ENCODE results near the gene CTDSP2.
"Not testable (repeated sequence)": the region's sequence is repeated elsewhere in the genome, so short reads cannot be mapped to it uniquely, and the experiment has no call there.

The CTDSP2 gene

DNA sequence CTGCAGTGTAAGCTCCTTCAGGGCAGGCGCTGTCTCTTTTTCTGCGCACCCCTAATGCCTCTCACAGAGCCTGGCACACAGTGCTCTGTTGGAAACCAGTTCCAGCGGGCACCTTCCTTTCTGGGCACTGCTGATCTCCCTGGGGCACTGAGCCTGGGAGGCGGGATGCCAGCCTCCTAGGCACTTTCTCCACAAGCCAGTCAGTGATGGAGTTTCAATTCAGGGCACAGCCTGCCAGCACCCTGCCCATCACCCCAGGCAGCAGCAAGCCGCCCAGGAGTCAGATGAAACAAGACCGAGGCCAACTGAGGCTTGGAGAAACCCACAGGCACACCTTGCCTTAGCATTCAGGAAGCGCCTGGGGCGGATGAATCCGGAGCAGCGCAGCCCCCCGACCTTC is 5.7 kb upstream of the CTDSP2 start:
- no peak for FAIRE-seq

DNA sequence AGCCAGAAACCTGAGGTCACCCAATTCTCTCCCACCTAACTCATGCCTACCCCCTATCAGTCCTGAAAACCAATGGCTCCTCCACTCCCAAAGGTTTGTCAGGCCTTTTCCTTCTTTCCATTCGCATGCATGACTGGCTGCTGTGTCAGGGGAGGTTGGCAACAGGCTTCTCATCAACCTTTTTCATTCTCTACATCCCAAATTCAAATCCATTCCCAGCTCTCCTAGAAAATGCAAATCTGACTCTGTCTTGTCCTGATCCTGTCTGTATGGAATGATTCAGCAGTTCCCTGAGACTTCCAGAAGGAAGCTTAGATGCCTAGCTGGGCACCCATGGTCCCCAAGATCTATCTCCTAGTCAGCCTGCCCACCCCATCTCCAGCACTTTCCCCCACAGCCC is 5.0 kb upstream of the CTDSP2 start:
- FAIRE-seq = no peak

DNA sequence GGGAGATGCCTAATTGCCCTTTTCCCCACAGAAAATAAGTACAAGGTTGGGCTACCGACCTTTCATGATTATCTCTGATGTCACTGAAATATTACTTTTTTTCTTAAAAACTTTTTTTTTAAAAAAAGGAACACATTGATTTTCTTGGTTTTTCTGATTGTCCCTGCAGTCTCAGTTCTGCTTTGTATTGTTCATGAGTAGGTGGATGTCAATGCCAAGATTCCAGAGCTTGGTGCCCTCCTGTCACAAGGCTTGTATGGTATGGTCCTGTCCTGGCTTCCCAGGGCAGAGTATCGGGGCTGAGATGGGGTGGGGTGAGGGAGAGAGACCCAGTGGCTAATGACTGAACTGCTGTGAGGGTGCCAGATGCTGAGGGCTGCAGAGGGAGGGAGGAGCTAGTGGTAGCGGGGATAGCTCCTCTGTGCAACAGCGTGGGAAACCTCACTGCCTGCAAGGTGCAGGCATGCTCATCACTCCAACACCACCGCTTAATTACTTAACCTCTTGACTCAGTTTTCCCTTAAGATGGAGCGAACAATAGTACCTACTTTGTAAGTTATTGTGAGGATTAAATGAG is 4.4 kb upstream of the CTDSP2 start:
- FAIRE-seq = no peak

DNA sequence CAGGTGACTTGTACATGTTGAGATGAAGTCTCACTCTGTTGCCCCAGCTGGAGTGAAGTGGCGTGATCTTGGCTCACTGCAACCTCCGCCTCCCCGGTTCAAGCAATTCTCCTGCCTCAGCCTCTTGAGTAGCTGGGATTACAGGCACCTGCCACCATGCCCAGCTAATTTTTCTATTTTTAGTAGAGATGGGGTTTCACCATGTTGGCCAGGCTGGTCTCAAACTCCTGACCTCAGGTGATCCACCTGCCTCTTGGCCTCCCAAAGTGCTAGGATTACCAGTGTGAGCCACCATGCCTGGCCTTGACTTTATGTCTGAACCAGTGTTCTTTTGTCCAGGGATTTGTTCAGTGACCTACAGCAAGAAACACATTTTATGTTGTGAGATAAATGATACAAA is 2.9 kb upstream of the CTDSP2 start:
- not testable (repeated sequence) for FAIRE-seq

DNA sequence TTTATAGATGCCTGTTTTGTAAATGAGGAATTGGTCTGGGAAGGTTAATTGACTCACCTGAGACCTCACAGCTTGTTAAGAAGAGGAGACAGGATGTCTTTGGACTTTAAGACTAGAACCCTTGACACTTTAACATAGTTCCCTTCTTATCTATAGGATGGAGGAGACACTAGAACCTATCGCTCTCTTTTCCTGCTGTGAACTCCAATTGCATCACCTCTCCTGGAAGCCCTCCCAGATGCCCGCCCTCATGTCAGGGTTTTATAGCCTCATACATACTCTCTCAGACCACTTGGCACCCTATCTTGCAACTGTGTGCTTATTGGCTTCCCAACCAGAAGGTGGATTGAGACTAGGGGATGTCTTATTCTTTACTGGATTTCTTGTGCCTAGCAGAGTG is 2.5 kb upstream of the CTDSP2 start:
- no peak for FAIRE-seq

DNA sequence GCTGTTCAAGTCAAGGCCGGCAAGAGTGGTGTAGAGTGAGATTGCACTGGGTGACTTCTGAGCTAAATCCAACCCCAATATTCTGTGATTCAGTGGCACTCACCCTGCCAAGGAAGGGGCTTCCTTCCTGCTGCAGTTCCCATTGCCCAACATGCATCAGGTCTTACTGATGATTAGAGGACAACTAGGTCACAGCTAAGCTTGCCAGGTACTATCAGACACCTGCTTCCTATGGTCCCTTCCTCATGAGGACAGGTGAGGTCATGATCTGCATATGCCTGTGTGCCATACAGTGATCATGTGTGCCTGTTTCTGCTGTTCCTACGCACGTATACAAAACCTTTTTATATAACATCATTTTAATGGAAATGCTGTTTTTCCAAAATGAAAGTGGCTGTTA is 1.7 kb upstream of the CTDSP2 start:
- FAIRE-seq = no peak

DNA sequence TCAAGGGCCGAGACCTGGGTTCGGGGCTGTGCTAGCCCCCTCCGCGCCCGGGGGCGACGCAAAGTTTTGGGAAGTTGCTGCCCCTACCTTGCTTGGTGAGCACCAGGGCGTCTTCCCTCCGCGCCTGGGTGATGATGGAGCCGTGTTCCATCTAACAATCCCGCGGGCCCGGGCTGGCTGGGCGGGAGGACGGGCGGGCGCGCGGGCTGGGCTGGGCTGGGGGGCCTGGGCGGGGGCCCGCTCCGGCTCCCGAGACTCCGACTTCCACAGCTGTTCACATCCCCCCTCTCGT is 298 bp downstream of the CTDSP2 start:
- FAIRE-seq = no peak

DNA sequence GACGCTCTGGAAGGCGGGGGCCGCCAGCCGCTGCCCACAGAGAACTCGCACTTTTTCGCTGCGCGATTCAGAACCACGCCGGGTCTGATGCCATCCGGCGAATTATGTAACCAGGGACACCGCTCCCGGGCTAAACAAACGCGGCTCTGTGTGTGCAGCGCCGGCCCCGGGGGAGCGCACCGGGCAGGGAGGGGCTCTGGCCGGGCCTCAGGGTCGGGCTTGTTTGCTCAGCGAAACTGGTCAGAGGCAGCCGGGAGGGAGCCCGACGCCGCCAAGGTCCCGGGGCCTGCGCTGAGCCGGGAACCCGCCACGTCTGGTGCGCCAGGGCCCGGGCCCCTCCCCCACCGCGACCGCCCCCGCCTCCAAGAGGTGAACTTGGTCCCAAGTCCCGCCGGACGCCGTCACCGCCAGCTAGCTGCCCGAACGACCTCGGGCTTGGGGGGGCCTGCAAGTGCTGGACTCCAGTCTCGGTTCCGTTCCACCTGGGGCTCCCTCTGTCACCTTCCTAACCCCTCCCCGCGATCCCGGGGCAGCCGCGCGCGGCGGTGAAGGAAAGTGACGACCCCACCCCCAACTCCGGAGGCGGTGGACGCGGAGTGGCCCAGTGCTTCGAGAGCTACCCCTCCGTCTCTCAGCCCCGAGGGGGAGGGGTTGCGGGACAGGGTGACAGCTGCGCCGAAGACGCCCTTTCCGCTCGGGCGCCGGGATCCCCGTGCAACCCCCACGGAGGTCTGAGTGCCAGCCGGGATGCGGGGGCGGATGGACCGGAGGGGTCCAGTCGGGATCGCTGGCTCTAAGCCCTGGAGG is 848 bp downstream of the CTDSP2 start:
- FAIRE-seq = no peak

DNA sequence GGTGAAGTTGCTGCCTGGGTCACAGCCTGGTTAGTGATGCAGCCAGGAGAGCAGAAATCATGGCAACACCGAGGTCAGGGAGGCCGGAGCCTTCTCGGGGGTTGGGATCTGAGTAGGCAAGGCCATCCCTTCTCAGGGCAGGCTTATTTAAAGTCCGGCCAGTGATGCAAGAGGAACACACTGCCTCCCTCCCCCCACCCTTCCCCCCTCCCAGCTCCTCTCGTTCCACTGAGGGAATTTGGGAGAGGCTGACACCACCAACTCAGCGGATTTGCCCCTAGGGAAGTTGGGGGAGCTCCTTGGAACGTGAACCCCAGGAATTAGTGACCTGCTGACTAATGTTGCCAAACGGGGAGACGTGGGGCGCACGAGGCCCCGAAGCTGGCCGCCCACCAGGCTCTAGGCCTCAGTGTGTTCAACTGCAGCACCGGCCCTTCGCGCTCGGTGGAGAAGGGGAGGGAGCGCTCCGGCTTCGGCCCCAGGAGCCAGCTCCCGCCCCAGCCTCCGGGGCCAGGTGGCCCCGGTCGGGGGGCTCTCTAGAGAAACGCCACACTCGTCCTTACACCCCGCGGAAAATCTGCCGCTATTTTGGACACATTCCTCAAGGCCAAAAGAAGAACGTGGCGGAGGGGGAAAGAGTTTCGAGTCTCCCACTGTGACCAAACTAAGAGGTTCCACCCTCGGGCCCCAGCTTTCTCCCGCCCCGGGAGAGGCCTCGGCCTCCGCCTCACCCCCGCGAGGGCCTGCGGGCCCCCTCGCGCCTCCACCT is 1.6 kb downstream of the CTDSP2 start:
- FAIRE-seq = no peak

DNA sequence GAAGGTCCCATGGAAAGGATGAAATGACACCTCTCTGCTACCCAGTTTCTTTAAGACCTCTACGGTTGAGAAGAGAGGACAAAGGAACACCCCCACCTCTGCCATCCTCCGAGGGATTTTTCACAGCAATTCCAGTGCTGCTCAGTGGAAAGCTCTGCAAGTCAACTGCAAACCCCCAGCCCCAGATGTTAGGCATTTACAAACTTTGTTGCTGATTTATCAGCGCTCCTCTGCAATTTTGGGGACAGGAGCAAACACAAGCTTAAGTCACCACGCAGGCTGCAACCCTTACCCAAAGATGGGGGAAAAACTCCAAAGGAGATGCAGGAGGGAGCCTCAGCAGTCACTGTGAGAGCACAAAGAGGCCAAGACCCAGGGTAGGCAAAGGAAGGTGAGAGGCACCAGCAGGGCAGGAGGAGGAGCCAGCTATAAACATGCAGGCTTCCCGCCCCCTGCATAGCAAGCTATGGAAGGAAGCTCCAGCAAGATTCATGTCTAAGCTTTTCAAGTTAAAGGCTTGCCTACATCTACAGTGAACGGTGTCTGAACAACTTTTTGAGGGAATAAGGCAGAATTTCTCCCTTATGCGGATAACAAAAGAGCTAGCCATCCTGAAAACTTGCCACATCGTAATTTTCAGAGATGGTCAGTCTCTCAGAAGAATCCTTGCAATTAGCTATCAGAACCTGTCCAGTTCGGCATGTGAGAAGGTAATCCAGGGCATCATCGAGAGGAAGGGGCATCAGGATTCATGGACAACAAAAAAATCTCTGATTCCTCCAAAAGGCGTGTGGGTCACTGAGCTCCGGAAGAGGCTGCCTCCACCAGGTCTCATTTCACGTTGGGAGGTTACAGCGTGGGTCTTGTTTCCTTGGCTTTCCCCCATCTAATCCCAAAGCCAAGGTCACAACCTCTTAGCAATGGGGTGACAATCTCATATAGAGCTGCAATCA is 3.9 kb downstream of the CTDSP2 start:
- no peak for FAIRE-seq

DNA sequence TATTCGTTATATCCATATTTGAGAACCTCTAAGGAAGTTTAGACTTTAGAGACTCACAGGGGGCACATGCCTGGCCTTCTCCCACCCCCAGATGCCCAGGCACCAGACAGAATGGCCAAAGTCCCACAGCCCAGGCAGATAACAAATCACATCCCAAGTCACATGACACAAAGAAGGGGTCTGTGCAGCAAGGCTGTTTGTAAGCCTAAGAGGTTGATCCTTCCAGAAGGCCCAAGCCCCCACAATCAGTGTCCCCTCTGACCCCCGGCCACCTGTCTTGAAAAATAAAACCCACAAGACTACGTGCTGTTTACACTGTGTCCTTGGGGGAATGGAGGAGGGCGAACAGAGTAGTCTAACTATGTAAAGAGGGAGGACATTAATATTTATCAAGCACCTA is 5.1 kb downstream of the CTDSP2 start:
- no peak for FAIRE-seq

DNA sequence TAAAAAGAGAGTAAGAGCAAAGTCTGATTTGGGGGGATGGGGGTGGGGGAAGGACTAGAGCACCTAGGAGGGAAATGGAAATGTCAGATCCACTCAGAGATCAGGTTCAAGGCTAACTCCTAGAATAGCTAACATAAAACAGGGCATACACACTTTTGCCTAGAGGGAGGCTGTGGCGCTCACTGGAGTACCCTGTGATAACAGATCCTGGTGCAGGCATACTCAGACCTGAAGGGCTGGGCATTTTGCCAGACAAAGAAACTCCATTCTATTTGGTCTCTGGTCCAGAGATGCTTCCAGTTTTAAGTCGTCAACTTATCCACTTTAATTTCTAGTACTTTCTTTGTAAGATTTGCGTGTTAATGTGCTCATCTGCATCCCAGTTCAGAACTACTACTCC is 5.8 kb downstream of the CTDSP2 start:
- FAIRE-seq = no peak

DNA sequence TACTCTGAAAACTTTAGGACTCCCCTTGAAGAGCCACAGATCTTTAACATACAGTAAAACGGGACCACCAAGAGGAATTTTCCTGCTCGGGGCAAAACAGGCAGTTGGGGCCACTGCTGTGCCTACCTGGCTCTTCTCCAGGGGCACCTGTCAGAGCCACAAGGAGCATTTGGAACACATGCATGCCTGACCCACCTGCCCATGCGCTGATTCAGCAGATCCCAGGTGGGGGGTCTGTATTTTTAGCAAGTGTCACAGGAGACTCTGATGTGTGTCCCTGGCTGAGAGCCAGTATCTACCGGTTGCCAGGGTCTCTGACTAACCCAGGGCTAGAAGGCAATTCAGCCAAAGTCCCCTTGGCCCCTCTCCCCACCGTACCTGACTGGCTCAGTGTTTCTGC is 6.5 kb downstream of the CTDSP2 start:
- FAIRE-seq = no peak

DNA sequence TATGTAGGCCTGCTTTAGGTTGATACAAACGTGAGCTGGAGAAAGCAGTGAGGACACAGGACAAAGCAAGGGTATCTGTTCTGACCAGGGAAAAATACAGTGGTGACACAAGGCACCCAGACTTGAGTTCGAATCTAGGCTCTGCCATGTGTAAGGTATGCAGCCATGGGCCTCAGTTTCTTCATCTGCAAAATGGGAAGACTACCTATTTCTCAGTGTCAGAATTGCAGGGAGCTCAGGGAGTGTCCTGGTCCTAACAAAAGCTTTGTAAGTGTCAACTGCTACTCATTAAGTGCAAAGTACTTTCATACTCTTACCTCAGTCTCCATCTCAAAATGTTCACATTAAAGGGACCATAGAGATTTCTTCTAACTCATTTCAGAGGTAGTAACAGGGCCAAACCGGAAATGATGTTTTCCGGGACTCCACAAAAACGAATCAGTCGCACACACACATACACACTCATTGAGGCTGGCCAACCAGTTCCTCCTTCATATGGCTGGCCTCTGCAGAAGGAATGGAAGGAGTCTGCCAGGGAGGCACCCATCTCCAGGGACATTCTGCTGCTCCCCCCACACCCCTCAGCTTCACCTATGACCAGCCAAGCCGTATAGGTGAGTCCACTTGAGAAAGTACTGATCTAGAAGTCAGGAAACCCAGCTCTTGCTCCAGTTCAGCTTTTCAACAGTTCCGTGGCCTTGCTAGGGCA is 7.8 kb downstream of the CTDSP2 start:
- FAIRE-seq = no peak

DNA sequence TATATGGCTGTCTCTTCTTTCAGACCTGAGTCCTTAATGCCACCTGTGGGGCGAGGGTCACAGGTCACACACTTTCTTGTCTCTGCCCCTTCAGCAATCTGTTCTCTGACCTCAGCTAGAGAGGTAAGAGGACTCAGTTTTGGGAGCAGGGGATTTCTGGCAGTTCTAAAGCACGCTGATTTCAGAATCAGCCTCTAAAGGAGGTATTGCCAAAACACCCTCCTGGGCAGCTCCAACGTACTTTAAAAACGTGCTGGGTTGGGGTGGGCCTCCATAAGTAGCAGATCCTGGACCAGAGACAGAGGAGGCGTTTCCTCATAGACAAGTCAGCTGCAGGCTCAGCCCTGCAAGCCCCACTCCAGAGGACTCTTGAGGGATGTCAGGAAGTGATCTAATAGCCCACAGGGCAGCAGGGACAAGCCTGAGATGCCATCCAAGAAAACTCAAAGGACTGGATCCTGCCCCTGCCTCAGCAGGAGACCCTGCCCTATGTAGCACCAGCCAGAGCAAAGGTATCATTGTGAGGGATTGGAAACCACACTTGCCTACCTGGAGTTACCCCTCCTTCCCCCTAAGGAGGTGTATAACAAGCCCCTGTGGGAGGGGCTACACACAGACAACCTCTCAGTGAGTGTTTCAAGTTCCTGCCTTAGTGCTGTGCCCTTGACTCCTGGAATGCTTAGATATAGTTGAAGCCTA is 8.5 kb downstream of the CTDSP2 start:
- no peak for FAIRE-seq

DNA sequence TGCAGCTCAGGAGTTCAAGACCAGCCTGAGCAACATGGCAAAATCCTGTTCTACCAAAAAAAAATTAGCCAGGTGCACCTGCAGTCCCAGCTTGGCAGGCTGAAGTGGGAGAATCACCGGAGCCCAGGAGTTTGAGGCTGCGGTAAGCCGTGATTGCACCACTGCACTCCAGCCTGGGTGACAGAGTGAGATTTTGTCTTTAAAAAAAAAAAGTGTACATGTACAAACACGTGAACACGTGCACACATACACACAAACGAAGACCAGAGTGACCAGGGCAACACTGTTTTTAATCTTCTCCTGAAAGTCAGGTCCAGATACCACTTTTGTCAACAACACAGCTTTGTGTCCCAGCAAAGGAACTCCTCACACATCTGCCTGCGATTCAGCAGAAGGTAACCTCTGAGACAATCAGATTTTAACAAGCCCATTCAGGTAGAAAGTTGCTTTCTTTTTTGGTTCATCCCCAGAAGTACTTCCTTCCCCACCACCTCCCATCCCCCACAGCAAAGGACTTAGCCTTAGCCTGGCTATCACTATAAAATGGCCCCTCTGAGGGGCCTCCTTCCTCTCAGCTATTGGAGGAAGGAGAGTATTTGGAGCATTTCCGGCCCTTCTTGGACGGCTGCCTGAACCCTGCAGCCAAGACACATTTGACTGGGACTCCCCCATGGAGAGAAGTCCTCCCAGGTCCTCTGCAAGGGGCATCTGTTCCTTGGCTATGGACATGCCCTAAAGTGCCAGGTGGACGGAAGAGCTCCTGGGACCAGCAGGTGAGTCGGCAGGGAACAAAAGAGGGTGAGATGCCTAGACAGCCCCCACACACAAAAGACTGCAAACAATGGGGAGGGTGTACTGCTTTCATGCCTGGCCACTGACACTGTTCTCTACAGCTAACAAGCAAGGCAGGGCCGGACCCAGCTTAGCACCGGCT is 9.8 kb downstream of the CTDSP2 start:
- no peak for FAIRE-seq

DNA sequence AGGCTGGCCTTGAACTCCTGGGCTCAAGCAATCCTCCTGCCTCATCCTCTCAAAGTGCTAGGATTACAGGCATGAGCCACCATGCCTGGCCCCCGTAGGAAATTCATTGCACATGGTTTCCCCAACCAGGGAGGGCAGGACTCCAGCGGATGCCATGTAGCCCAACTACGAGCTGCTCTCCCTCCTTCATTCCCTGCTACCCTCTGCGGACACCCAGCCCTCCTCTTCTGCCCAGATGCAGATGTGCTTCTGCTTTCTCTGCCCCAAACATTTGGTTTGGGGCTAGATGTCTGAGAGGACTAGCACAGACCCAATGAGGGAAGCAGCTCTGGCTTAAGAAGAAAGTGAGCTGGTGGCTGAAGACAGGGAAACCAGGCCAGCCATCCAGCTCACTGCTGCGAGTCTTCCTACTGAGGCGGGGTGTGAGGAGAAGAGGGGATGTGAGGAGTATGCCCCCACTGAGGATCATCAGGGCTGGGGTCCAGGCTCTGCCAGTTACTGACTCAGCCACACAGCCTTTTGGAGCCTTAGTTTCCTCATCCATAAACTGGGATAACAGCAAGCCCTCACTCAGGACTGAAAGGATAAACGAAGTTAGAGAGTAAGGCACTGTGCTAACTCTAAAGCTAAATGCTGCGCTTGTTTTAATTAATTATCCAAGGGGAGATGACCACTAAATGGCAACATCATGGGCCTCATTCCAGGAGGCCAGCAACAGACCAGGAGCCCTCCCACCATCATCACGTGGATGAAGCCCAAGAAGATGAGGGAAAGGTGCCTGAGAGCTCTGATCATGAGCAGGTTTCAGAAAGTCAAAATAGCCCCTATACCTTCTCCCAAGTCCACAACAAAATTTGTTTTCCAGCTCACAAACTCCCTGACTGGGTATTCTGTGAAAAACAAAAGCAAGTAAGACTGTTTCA is 10.9 kb downstream of the CTDSP2 start:
- no peak for FAIRE-seq

DNA sequence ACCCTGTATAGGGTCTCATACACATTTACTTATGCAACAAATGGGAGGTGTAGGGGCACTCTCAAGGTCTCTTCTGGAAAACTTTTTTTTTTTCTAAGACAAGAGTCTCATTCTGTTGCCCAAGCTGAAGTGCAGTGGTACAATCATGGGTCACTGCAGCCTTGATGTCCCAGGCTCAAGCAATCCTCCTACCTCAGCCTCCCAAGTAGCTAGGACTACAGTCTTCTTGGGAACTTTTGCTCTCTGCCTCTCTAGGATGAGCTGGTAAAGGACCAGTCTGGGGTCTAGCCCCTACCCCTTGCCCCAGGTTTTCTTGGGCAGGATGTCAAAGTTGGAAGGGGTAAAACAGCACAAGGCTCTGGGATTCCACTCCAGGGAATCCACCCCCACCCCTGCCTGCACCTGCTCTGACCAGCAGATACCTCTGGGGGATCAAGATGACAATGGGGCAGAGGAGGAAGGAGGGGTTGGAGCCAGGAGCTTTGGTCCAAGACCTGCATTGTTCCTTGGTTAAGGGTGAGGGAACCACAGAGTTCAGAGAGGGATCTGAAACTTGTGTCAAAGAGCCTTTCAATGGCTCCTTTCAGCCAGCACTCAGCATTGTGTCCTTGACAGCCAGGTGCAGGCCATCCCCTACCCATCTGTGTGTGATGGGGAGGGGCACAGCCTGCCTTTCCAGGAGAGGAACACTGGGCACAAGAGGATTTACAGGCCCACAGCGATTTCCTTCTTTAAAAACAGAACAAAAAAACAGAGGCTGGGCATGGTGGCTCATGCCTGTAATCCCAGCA is 12.2 kb downstream of the CTDSP2 start:
- no peak for FAIRE-seq

DNA sequence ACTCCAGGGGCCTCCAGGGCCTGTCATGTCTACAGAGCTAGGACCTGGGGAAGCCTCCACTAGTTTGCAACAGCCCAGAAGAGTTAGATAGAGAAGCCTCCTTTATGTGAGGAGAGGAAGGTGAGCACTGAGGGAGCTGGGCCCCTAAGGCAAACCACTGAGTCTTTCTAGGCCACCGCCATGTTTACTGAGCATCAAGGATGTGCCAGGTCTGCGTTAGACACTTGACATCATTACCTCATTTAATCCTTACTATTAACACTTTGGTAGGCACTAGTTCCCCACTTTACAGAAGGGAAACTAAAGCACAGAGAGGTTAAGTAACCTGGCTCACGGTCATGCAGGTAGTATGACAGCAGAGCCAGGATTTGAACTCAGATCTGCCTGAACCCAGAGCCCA is 12.9 kb downstream of the CTDSP2 start:
- FAIRE-seq = no peak

Measured in TTC549 (cell line).